NCI-H446 treated with DMSO at 0.1 percent for 48 hours (cell line): ENCODE data around the gene EMILIN3.

Experiments used
- DNase-seq: peaks from one replicate; lab custom pipeline; 2025; lab: John Stamatoyannopoulos, UW

Gene EMILIN3, protein sequence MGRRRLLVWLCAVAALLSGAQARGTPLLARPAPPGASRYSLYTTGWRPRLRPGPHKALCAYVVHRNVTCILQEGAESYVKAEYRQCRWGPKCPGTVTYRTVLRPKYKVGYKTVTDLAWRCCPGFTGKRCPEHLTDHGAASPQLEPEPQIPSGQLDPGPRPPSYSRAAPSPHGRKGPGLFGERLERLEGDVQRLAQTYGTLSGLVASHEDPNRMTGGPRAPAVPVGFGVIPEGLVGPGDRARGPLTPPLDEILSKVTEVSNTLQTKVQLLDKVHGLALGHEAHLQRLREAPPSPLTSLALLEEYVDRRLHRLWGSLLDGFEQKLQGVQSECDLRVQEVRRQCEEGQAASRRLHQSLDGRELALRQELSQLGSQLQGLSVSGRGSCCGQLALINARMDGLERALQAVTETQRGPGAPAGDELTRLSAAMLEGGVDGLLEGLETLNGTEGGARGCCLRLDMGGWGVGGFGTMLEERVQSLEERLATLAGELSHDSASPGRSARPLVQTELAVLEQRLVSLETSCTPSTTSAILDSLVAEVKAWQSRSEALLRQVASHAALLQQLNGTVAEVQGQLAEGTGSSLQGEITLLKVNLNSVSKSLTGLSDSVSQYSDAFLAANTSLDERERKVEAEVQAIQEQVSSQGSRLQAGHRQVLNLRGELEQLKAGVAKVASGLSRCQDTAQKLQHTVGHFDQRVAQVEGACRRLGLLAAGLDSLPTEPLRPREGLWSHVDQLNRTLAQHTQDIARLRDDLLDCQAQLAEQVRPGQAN

DNA sequence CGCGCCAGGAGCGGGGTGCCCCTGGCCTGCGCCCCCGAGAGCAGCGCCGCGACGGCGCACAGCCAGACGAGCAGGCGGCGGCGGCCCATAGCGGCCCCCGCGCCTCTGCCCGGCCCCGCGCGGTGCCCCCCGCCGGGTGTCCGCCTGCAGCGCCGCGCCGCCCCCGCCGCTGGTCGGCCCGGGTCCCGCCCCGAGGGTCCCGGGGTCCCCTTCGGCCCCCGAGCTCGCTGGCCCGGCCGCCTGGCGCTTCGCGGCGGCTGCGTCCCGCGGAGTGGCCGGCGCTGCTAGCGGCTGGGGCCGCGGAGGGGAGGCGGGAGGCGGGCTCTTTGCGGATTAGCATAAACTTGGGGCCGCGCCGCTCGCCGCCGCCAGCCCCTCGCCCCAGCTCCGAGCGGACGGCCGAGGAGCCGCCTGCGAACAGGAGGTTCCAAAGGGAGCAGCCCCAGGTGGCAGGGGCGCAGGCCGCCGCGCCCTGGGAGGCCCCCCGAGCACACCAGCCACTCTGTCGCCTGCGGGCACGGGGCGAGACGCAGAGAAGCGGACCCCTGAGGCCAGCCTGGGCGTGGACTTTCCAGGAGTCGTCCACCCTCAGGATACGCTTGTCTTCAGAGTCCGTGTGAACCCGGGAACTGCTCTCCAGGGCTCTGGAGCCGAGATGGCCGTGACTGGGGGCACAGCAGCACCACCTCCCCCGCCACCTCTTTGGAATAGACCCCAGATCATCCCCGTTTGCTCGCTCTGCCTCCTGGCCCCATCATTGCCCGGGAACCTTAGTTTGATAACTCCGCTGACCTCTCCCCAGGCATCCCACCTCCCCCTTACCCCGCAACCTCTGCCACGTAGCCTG is at the start of gene EMILIN3:
EMILIN3 (minus strand) TSS at position 273 of the 847 bp plus-strand sequence; CDS start at position 89, 184 bp downstream.
- no peak for DNase-seq

DNA sequence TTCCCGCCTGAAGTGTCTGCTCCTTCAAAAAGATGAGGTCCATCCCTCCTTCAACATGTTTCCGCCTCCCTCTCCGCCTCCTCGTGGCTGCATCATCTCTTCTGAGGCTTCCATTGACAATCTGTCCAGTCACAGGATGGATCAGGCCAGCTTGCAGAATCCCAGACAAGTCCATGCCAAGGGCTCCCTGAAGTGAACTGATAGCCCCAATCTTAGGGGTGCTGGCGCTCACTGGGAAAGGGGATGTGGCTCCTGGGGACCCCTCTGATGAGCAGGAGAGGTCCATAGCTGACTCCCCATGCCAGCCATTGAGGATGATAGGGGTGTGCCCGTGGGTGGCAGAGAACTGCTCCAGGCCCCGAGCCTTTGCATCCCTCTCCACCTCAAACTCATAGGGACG is 48.6 kb upstream of the EMILIN3 start:
- DNase-seq, result no peak

DNA sequence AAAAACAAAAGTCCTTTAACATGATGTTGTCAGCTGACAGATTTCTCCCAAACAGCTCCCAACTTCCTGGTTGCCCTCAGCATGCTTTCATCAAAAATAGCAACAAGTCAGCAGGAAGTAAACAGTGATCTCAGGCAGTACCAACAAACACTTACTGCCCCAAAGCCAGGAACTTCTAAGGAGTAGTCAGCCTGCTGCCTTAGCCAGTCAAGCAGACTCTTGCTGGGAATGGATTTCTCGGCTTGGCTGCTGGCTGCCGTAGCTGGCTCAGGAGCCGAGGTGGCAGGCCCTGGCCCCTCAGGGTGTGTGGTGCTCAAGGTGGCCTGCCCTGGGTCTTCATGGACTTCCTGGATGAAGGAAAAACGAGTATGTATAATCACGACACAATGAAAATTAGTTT is 46.6 kb upstream of the EMILIN3 start:
- no peak for DNase-seq

DNA sequence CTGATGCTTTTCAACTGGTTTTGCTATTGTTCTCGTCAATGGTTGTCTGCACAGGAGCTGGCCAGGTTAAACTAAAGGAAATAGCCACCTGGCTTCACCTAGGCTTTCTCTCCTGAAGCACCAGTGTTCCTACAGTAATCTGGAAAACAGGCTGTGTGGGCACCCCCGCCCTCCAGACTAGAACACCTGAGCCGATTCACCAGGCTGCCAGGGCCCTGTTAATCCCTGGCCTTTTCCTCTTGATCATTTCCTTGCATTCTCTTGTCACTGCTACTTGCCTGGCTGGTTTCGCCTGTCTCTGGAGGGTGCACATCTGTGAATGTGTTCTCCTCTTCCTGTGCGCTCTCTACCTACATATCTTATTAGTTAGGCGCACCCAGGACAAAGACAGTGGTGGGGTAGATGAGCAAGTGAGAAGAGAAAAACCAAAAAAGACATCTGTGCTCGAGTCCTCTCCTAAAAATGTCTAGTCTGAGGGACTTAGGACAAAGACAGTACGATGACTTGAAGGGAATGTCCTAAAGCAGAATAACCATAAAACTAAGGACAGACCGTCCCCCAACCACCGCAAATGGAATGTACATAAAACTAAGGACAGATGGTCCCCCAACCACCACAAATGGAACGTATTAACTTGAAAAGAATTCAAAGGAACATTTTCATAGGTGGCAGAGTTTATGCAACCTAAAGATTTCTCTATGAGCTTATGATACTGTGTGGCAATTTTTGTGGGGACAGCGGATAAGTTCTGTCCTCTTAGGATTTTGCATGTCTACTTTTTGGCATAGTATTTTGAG is 45.9 kb upstream of the EMILIN3 start:
- DNase-seq, result no peak

GRCh38 chr20:41411391-41411847 is 44.8 kb upstream of the EMILIN3 start:
- DNase-seq, result no peak

GRCh38 chr20:41408986-41409385 is 42.4 kb upstream of the EMILIN3 start:
- DNase-seq, result peak; percentile 70

- no peak for DNase-seq
Measured at GRCh38 chr20:41408156-41408794, 41.7 kb upstream of the EMILIN3 start.

GRCh38 chr20:41407607-41408006 is 41.0 kb upstream of the EMILIN3 start:
- no peak for DNase-seq

DNA sequence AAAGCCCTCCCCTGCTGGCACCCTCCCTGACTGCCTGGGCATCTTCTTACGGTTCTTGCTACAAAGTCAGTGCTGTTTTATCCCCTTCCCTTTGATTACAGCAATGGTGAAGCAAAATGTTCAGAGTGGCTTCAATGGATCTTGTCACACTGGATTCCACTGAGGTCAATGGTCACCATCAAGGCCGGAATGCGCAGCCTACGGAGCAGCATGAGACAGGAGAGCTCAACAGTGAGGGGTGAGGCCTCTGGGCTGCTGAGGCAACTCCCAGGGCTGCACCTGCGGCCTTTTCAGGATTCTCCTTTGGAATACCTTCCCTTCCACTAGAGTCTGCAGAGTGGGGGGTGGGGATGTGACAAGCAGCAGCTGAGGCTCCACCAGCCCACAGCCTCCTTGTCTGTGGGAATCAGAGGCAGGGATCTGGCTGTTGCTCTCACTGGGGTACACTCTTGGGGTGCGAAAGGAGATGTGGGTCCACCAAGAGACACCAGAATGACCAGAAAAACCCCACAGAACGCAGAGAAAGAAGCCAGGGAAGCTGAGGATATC is 40.4 kb upstream of the EMILIN3 start:
- no peak for DNase-seq

DNA sequence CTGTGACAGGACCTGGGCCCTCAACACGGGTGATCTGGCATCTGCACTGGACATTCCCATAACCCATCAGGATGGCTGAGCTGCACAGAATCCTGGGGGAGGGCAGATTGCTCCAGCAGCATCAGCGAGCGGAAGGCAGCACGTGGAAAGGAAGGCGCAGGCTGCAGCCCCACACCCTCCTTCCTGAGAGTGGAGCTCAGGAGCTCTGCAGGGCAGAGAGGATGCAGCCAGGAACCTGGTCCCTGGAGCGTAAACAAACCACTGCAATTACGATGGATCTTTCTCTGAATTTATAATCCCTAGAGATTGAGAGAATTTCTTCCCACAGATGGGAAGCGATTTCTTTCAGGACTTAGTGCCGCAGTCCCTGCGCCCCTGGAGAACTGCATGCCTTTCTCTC is 39.7 kb upstream of the EMILIN3 start:
- no peak for DNase-seq

- DNase-seq, result no peak
Measured at GRCh38 chr20:41405436-41405835, 38.8 kb upstream of the EMILIN3 start.

GRCh38 chr20:41403604-41404003 is 37.0 kb upstream of the EMILIN3 start:
- DNase-seq, result no peak

- no peak for DNase-seq
Measured at GRCh38 chr20:41398408-41398807, 31.8 kb upstream of the EMILIN3 start.

DNA sequence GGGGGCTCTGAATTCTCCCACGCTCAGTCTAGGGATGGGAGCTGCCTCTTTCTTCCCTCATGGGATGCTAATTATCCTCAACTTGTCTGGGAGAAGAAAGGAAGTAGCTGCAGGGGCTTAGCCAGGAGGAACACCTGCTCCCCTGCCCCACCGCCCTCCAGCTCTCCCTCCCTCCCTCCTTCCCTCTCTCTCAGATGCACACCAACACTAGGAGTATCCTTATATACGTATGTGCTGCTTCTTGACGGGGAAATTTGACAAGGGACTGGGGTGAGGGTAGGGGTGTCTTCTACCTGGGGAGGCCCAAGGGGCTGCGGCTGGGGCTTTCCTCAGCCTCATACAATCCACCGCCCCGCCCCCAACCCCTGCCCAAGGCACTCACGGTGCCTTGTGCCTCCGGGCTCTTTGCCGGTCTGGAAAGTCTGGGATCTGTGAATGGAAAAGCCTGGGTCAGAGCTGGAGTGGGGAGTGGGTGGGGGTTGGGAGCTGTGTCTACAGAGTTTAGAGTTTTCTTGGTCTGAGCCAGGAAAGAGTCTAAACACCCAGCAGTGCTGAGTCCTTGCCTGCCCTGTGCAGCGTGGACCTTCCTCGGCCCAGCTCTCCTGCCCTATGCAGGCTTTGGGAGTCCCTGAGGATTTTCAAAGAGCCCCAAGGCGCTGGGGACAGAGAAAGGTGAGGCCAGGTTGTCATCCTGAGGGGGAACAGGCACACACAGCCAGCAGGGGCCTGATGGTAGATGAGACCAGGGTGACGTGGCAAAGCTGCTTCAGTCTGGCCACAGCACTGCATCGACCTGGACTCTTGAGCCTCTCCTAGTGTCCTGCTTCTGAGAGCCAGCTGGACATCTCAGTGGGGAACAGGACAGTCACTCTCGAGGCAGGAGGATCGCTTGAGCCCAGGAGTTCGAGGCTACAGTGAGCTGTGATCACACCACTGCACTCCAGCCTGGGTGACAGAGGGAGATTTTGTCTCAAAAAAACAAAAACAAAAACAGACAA is 29.3 kb upstream of the EMILIN3 start:
- DNase-seq, result no peak

- no peak for DNase-seq
Measured at GRCh38 chr20:41394931-41395666, 28.5 kb upstream of the EMILIN3 start.

DNA sequence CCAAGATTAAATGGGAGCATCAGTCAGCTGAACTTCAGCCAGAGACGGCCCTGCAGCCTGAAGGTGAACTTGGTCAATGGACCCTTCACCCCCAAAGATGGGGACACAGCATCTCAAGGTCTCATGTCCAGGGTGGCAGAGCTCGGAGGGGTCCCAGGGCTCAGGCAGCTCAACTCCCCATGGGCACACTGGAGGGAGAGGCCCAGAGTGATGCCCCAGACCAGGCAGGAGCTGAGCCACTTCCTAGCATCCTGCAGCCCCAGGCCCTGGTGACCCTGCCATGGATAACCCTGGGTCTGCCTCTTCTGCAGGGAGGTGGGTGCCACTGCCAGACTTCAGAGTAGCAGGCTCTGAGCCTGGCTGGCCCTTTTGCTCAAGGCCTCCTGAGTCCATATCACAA is 27.5 kb upstream of the EMILIN3 start:
- no peak for DNase-seq

DNA sequence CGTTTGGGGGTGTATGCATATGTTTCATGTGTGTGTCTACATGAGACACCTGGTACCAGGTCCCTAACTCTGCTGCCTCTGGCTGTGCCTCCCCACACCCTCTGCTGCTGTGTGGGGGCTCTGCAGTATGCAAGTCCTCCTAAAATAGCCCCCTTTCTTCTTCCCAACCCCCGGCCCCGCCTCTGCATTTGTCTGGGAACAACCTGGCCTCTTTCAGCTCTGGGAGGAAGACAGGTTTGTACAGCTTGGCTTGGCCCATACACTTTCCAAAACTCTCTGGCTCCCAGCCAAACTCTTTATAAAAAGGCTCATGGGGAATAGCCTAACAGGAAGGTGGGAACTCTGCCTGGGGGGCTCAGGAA is 27.1 kb upstream of the EMILIN3 start:
- no peak for DNase-seq

DNA sequence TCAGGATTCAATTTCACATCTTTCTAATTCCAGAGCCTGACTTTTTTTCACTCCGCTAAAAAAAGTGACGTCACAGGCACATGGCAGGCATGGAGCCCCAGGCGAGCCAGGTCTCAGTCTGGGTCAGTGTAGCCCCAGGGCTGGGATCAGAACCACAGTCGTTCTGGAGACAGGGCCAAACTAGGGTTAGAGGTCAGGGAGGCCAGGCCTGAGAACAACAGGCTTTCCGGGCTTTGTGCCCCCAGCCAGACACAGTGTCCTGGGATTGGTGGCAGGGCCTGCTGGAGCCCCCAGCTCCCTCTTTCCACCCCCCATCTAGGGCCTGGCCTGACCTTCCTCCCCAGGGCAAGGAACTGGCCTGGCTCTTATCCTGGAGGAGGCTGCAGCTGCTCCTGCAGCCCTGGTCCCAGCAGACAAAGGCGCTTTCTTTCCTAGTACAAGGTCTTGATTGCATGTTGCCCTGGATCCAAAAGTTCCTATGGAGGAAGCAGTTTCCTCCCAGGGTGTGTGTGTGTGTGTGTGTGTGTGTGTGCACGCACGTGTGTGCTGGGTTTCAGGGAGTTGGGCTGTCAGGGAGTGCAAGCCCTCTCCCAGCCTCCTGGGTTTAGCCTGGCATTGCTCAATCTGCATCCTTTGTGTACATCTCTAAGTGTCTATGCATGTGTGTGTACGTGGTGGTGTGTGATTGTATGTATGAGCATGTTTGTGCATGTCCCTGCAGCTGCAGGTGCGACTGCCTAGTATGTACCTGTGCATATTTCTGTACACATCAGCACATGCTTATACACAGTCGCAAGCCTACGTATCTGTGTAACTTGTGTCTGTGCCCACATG is 26.5 kb upstream of the EMILIN3 start:
- DNase-seq, result no peak
